Glutamatergic neuron (in vitro differentiated cells): ENCODE data around the gene IRF4. TPM values are rescaled to one million over a fixed set of nuclear protein-coding genes. Genes with fewer than 3 reads are reported as not detected.

Source experiments
- DNase-seq: peaks from one replicate; pipeline ENCODE4 v3.0.0; 2022
- H3K27ac Mint-ChIP-seq: one replicate; pipeline ENCODE4 v1.8.0; 2020; ENCODE audit warnings: mild to moderate bottlenecking, mixed read lengths, inconsistent platforms; ENCODE audit not compliant: unreplicated experiment
- H3K27me3 Mint-ChIP-seq: one replicate; pipeline ENCODE4 v1.8.0; 2020; ENCODE audit warnings: mild to moderate bottlenecking, moderate library complexity, mixed read lengths, inconsistent platforms; ENCODE audit not compliant: unreplicated experiment
- H3K36me3 Mint-ChIP-seq: one replicate; pipeline ENCODE4 v1.8.0; 2020; ENCODE audit warnings: mild to moderate bottlenecking, mixed read lengths, inconsistent platforms; ENCODE audit not compliant: unreplicated experiment
- H3K4me1 Mint-ChIP-seq: one replicate; pipeline ENCODE4 v1.8.0; 2020; ENCODE audit warnings: mild to moderate bottlenecking, low read depth, mixed read lengths, inconsistent platforms; ENCODE audit not compliant: unreplicated experiment
- H3K4me3 Mint-ChIP-seq: one replicate; pipeline ENCODE4 v1.8.0; 2020; ENCODE audit warnings: mild to moderate bottlenecking, mixed read lengths, inconsistent platforms; ENCODE audit not compliant: unreplicated experiment
- H3K9me3 Mint-ChIP-seq: one replicate; pipeline ENCODE4 v1.8.0; 2020; ENCODE audit warnings: mild to moderate bottlenecking, moderate library complexity, mixed read lengths, inconsistent platforms; ENCODE audit not compliant: unreplicated experiment
- total RNA-seq: library from RNA; stranded (reverse); fragmentation: NEBNext Ultra II Directional; extraction: Animal tissue kit (Norgen Biotek cat#: 25700); gene quantifications from one replicate; pipeline ENCODE4 v1.2.1, GENCODE V29; 2021; ENCODE audit not compliant: unreplicated experiment
- TF ChIP-seq, protein P1 (sequence below): fragments of 200-600 bp; sonication (generic); IDR thresholded peaks from one replicate; pipeline ENCODE4 v1.5.0; 2021; ENCODE audit not compliant: partially characterized antibody, unreplicated experiment

IRF4 gene
- total RNA-seq, 1 donor from 2014 or later: 0.37 TPM

DNA sequence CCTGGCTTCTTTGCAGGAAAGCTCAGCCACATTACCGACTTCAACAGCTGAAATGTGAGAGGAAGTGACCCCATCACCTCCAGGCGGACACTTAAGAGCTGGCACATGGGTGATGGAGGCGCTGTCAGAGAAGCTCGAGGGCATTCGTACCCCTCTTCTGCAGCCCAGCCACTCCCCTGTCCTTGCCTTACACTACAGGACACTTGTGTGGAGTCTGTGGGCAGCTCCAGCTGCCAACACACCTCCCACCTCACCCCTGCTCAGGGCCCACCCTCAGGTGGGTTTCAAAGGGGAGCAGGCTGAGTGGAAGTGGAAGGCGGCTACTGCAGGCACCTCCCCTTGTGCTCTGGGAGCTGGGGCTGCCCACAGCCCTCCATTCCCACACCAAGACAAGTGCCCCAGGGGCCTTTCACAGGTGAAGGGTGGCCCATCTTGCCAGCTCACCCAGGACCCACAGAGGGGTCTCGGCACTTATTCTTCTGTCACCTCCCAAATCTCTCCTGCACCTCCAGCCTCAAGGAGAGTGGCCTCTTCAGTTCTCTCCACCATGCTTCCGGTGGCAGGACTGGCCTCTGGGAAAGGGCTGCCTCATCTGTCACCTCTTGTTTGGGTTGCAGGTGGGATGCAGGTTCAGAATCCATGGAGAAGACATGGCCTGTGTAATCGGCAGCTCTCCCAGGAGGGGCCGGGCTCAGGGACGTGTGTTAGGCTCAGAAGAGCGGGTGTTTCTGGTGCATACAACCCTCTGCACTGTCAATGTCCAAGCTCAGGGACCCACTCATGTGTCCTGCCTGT lies 49.8 kb downstream of the IRF4 start:
- no peak for DNase-seq
- Mint-ChIP-seq H3K27me3 (peaks cover 5% of the 10 kb centered on the region), H3K27ac (no peak overlapping the region), H3K36me3 (no peaks in the 10 kb centered on the region), H3K9me3 (no peaks in the 10 kb centered on the region), H3K4me1 (no peaks in the 10 kb centered on the region), H3K4me3 (no peak overlapping the region)
- TF ChIP-seq, protein P1, sequence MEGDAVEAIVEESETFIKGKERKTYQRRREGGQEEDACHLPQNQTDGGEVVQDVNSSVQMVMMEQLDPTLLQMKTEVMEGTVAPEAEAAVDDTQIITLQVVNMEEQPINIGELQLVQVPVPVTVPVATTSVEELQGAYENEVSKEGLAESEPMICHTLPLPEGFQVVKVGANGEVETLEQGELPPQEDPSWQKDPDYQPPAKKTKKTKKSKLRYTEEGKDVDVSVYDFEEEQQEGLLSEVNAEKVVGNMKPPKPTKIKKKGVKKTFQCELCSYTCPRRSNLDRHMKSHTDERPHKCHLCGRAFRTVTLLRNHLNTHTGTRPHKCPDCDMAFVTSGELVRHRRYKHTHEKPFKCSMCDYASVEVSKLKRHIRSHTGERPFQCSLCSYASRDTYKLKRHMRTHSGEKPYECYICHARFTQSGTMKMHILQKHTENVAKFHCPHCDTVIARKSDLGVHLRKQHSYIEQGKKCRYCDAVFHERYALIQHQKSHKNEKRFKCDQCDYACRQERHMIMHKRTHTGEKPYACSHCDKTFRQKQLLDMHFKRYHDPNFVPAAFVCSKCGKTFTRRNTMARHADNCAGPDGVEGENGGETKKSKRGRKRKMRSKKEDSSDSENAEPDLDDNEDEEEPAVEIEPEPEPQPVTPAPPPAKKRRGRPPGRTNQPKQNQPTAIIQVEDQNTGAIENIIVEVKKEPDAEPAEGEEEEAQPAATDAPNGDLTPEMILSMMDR: no peak

DNA sequence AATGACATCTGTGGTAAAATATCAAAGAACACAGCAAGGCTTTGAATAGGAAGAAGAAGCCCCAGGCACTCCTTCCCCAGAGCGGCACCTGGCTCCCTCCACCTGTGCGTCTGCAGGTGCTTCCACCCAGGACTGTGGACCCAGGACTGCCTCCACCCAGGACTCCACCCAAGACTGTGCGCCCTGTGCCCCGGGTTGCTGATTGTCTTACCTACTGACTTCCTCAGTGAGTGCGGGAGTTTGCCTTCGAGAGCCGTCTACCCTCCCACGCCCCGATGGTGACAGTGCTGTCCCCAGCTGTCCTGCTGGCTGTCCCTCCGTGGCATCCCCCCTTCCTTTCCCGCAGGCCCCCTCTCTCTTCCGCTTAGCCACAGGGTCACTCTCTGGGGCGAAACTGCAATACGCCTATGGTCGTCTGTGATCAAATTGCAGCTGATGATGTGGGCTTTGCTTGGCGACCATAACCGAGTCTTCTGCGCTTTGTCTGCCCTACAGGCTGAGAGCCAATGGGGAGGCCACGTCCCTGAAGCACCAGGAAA lies 52.1 kb downstream of the IRF4 start:
- H3K4me1 Mint-ChIP-seq: no peaks in the 10 kb centered on the region
- H3K36me3 Mint-ChIP-seq: peaks cover 6% of the 10 kb centered on the region
- H3K27me3 Mint-ChIP-seq: peaks cover 5% of the 10 kb centered on the region
- no peaks in the 10 kb centered on the region for H3K9me3 Mint-ChIP-seq
- H3K4me3 Mint-ChIP-seq: no peak overlapping the region
- H3K27ac Mint-ChIP-seq: no peak overlapping the region
- DNase-seq: no peak
- TF ChIP-seq, protein P1: no peak

DNA sequence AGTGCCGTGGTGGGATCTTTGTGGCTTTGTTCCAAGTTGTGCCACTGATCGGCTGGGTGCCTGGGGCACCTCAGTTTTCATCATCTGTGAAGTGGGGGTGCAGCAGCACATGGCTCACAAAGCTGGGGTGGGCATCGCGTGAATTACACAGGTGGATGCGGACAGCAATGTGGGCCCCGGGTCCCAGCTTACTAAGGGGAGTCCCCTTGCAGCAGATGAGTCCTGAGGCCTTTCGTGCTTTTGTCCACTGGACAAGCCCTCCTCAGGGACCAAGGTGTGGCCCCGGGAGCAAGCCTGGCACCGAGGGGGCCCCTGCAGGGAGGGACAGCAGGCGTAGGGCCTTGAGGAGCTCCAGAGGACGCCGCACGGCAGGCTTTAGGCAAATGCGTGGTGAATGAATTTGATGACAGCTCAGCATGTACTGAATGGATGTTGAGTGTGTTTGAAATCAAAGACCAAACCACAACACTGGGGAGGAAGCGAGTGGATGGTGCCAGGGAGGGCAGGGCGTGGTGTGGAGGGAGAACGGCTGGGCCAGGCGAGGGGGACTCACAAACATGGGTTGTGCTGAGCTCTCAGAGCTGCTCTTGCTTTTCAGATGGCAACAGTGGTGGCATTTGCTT lies 53.2 kb downstream of the IRF4 start:
- Mint-ChIP-seq H3K9me3 (peaks cover 1% of the 10 kb centered on the region), H3K36me3 (peaks cover 7% of the 10 kb centered on the region), H3K4me1 (no peaks in the 10 kb centered on the region), H3K27me3 (peaks cover 8% of the 10 kb centered on the region), H3K27ac (no peak overlapping the region), H3K4me3 (no peak overlapping the region)
- no peak for DNase-seq
- TF ChIP-seq, protein P1: no peak

DNA sequence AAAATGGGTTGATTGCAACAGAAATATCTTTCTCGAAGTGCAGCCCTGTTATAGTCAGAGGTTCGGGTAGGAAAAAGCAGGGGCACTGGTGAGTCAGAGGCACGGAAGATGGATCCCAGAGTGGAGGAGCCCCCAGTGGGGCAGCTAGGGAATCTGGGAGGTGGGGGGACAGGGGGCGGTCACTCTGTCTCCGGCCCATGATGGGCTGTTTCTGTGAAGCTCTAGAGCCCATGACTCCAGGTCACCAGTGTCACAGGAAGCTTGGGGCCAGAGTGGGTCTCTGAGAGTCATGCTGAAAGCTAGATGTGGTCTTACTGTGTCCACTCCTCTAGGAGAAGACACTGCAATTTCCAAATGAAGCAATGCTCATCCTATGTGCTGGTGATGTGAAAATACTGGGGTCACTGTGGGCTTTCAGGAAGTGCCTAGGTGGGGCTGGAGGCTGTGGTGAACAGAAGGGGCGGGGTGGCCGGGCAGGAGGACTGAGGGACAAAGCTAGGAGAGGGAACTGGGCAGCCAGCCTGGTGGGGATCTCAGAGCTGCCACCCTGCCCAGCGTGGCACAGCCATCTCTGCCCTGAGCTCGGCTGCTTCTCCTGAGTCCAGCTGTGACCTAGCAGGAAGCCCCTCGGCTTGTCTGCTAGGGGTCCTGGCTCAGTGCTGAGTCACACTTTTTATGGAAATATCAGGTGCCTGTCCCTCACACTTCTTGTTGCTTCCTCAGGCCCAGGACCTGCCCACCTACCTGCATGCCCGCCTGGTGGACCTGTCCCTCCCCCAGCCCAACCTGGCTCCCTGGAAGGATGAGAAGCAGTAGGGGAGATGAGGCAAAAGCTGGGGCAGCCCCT lies 54.2 kb downstream of the IRF4 start:
- Mint-ChIP-seq H3K27ac (no peak overlapping the region), H3K9me3 (peaks cover 1% of the 10 kb centered on the region), H3K4me1 (no peaks in the 10 kb centered on the region), H3K27me3 (peaks cover 5% of the 10 kb centered on the region), H3K4me3 (no peak overlapping the region), H3K36me3 (peaks cover 11% of the 10 kb centered on the region)
- TF ChIP-seq, protein P1: no peak
- no peak for DNase-seq
